Esophagus squamous epithelium (tissue), 5 donors: ENCODE measurements around the gene PTPRN2. TPM values are rescaled to one million over a fixed set of nuclear protein-coding genes. Genes with fewer than 3 reads are reported as not detected.

Source experiments
- DNase-seq: peaks from one replicate; lab custom pipeline; 2025; lab: John Stamatoyannopoulos, UW
- H3K27ac ChIP-seq, 4 donors: fragments of 200-600 bp; sonication (generic); one replicate each; pipeline ENCODE4 v1.5.1; 2016 to 2019; ENCODE audit warnings: mild to moderate bottlenecking in 1 of 4
- H3K27me3 ChIP-seq, 4 donors: fragments of 200-600 bp; sonication (generic); 1 replicate in 3 of 4; 2 replicates in 1 of 4; pipeline versions ENCODE4 v1.5.1 to v1.6.0; 2017 to 2021; ENCODE audit warnings: antibody characterized with exemption in 1 of 4
- H3K36me3 ChIP-seq, 3 donors: fragments of 200-600 bp; sonication (generic); one replicate each; pipeline ENCODE4 v1.5.1; 2016 to 2019
- H3K4me1 ChIP-seq, 3 donors: fragments of 200-600 bp; sonication (generic); one replicate each; pipeline ENCODE4 v1.5.1; 2017 to 2019
- H3K4me3 ChIP-seq, 4 donors: fragments of 200-600 bp; sonication (generic); 1 replicate in 3 of 4; 2 replicates in 1 of 4; pipeline ENCODE4 v1.5.1; 2016 to 2019; ENCODE audit warnings: mild to moderate bottlenecking in 2 of 4, moderate library complexity in 1 of 4
- H3K9me3 ChIP-seq, 3 donors: fragments of 200-600 bp; sonication (generic); one replicate each; pipeline ENCODE4 v1.5.1; 2016 to 2019
- POLR2A ChIP-seq, 4 donors: fragments of 450-650 bp; IDR thresholded peaks; one replicate each; pipeline ENCODE4 v1.6.1; 2017; ENCODE audit warnings: antibody characterized with exemption in 4 of 4, mild to moderate bottlenecking in 4 of 4, moderate library complexity in 3 of 4
- WGBS, 2 donors: methylation state at CpG; one replicate each; pipeline ENCODE4 v1.1.5; 2018; 5-methylcytosine and 5-hydroxymethylcytosine counted together
- intact Hi-C: fragments of 100-400 bp; cut with DNase I; formaldehyde crosslinking; loops from one replicate; pipeline ENCODE4 v1.15.0; 2022
- total RNA-seq, 4 donors: library from RNA; depleted of rRNA; stranded (reverse); fragments of >200 nt; gene quantifications; one replicate each; pipeline ENCODE4 v1.1.0, GENCODE V29; 2016
- TF ChIP-seq, protein P1 (sequence below), 6 experiments: fragments of 450-650 bp in 4 of 6; fragments of 200-600 bp in 2 of 6; sonication (generic) in 2 of 6; IDR thresholded peaks; one replicate each; pipeline ENCODE4 v1.5.1; 2016 to 2019; ENCODE audit warnings: antibody characterized with exemption in 6 of 6, mild to moderate bottlenecking in 4 of 6, moderate library complexity in 4 of 6
- donor health status: DM: yes; HTN: yes; CAD: no.

Gene PTPRN2
- total RNA-seq, 4 donors from 2014 or later: 0.38 to 2.7 (median 1.0) TPM

GRCh38 chr7:157650801-157651200 lies 936.8 kb downstream of the PTPRN2 start:
- H3K27ac ChIP-seq: no peak overlapping the region
- H3K9me3 ChIP-seq: no peaks in the 10 kb centered on the region
- DNase-seq: no peak
- no peaks in the 10 kb centered on the region for H3K27me3 ChIP-seq
- no peak for TF ChIP-seq POLR2A (IDR thresholded peaks at IDR 0.05)
- TF ChIP-seq, protein P1, sequence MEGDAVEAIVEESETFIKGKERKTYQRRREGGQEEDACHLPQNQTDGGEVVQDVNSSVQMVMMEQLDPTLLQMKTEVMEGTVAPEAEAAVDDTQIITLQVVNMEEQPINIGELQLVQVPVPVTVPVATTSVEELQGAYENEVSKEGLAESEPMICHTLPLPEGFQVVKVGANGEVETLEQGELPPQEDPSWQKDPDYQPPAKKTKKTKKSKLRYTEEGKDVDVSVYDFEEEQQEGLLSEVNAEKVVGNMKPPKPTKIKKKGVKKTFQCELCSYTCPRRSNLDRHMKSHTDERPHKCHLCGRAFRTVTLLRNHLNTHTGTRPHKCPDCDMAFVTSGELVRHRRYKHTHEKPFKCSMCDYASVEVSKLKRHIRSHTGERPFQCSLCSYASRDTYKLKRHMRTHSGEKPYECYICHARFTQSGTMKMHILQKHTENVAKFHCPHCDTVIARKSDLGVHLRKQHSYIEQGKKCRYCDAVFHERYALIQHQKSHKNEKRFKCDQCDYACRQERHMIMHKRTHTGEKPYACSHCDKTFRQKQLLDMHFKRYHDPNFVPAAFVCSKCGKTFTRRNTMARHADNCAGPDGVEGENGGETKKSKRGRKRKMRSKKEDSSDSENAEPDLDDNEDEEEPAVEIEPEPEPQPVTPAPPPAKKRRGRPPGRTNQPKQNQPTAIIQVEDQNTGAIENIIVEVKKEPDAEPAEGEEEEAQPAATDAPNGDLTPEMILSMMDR (IDR thresholded peaks at IDR 0.05): no peak
- H3K36me3 ChIP-seq: no peaks in the 10 kb centered on the region
- H3K4me1 ChIP-seq: no peaks in the 10 kb centered on the region
- H3K4me3 ChIP-seq: no peak overlapping the region
- intact Hi-C loops: no loop called here
- WGBS, 2 donors: 87 to 92% methylated on average over 7 to 15 of the region's 19 CpGs

DNA sequence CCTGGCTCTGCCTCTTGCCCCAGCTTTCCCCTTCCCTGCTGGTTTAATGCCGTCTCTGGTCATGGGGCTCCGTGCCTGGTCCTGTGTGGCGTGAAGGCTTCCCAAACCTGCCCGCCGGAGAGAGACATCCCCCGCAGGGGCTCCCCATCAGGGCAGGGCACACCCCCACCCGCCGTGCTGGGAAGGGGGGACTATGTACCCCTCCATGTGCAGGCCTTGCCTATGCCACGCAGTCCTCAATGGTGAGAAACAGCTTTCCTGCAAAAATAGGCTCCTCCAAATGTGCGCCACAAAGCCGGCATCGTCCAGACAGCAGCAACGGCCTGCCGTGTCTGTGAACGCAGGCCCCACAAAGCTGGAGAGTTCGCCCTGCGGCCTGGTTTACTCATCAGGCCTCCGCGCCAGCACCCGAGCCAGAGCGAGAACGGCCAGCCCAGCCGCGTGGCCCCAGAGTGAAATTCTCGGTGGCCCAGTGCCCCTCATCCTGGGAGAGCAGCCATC lies 937.4 kb downstream of the PTPRN2 start:
- H3K4me3 ChIP-seq: no peak overlapping the region
- WGBS, 2 donors: 80 to 93% methylated on average over 1 to 2 of the region's 25 CpGs
- no peak for DNase-seq
- TF ChIP-seq, protein P1 (IDR thresholded peaks at IDR 0.05): no peak
- no peak for TF ChIP-seq POLR2A (IDR thresholded peaks at IDR 0.05)
- H3K27me3 ChIP-seq: no peaks in the 10 kb centered on the region
- H3K36me3 ChIP-seq: no peaks in the 10 kb centered on the region
- no peaks in the 10 kb centered on the region for H3K4me1 ChIP-seq
- intact Hi-C loops: no loop called here
- H3K9me3 ChIP-seq: no peaks in the 10 kb centered on the region
- H3K27ac ChIP-seq: no peak overlapping the region

- WGBS, 2 donors: 89 to 93% methylated on average over 2 to 10 of the region's 13 CpGs
- Histone ChIP-seq H3K27me3 (no peaks in the 10 kb centered on the region), H3K9me3 (no peaks in the 10 kb centered on the region), H3K27ac (no peak overlapping the region), H3K4me1 (no peaks in the 10 kb centered on the region), H3K4me3 (no peak overlapping the region), H3K36me3 (no peaks in the 10 kb centered on the region)
- DNase-seq: no peak
- intact Hi-C loops: no loop called here
- no peak for TF ChIP-seq POLR2A (IDR thresholded peaks at IDR 0.05)
- TF ChIP-seq, protein P1 (IDR thresholded peaks at IDR 0.05): no peak
Observed at GRCh38 chr7:157646551-157646950, 941.1 kb downstream of the PTPRN2 start.

DNA sequence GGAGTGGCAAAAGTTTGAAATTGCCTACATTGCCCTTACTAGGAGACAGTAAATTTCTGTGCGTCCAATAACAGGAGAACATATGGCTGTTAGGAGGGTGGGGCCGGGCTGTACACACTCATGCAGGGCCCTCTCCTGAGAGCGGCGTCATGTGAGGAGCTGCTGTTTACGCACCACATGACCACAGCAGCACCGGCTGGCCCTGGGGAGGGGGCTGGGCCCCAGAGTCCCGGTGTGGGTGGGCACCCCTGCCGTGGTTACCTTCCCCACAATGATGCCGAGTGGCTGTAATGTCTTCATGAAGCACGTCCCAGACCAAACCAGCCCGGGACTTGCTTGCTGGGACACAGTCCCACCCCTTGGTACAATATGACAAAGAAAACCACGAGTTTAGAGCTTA lies 942.1 kb downstream of the PTPRN2 start:
- H3K27ac ChIP-seq: no peak overlapping the region
- WGBS, 2 donors: 75 to 88% methylated on average over 9 to 11 of the region's 12 CpGs

DNA sequence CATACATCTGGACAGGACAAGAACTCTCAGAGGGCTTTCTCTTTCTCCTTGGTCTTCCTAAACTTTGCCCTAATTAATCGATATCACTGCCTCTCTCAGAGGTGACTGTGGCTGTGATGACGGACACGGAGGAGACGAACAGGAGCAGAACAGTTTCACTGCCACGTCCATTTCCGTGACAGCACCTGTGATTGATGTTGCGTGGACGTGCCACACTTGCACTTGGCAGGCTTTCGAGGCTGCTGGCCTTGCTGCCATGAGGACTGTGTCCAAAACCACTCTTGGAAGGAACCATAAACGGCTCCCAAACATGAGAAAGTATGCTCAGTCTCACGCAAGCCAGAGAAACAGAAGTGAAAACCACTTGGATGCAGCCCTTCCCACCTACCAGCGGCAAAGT lies 942.7 kb downstream of the PTPRN2 start:
- DNase-seq: no peak
- Histone ChIP-seq H3K9me3 (peaks cover 0 to 14% (median 5%) of the 10 kb centered on the region in 3 donors), H3K36me3 (no peaks in the 10 kb centered on the region), H3K27me3 (no peaks in the 10 kb centered on the region), H3K4me1 (no peaks in the 10 kb centered on the region), H3K27ac (no peak overlapping the region), H3K4me3 (no peak overlapping the region)
- 71 to 79% methylated on average over 12 of the region's 12 CpGs for WGBS, 2 donors
- intact Hi-C loops: no loop called here
- TF ChIP-seq, protein P1 (IDR thresholded peaks at IDR 0.05): no peak
- no peak for TF ChIP-seq POLR2A (IDR thresholded peaks at IDR 0.05)

More for the DNA sequence above, 942.1 kb downstream of the PTPRN2 start:
- Histone ChIP-seq H3K27me3 (no peaks in the 10 kb centered on the region), H3K4me1 (no peaks in the 10 kb centered on the region), H3K9me3 (peaks cover 0 to 8% (median 0%) of the 10 kb centered on the region in 3 donors), H3K36me3 (no peaks in the 10 kb centered on the region), H3K4me3 (no peak overlapping the region)
- no peak for DNase-seq
- no peak for TF ChIP-seq POLR2A (IDR thresholded peaks at IDR 0.05)
- TF ChIP-seq, protein P1 (IDR thresholded peaks at IDR 0.05): no peak
- intact Hi-C loops: no loop called here
